GM18499 (cell line): ENCODE measurements around the gene ZNF219.

Source experiments
- ATAC-seq: cut with Tn5 transposase; IDR thresholded peaks from one replicate; pipeline ENCODE4 v1.9.1; 2021; ENCODE audit warnings: moderate number of reproducible peaks; ENCODE audit not compliant: insufficient read depth, unreplicated experiment

The ZNF219 gene

GRCh38 chr14:21088687-21089086, 9.8 kb downstream of the ZNF219 start:
- no peak for ATAC-seq

- ATAC-seq = peak; percentile 58
Observed at GRCh38 chr14:21087294-21088091, 11.0 kb downstream of the ZNF219 start.

GRCh38 chr14:21086908-21087293, 11.6 kb downstream of the ZNF219 start:
- ATAC-seq = no peak

GRCh38 chr14:21084998-21085853, 13.2 kb downstream of the ZNF219 start:
- no peak for ATAC-seq

- ATAC-seq = no peak
Observed at GRCh38 chr14:21084396-21084795, 14.1 kb downstream of the ZNF219 start.

GRCh38 chr14:21083565-21084325, 14.7 kb downstream of the ZNF219 start:
- no peak for ATAC-seq

GRCh38 chr14:21081521-21082142, 16.8 kb downstream of the ZNF219 start:
- ATAC-seq = no peak

GRCh38 chr14:21078726-21079125, 19.7 kb downstream of the ZNF219 start:
- ATAC-seq = no peak

GRCh38 chr14:21078287-21078686, 20.2 kb downstream of the ZNF219 start:
- no peak for ATAC-seq

GRCh38 chr14:21077672-21078071, 20.8 kb downstream of the ZNF219 start:
- no peak for ATAC-seq

- ATAC-seq = no peak
Observed at GRCh38 chr14:21075719-21076437, 22.6 kb downstream of the ZNF219 start.

GRCh38 chr14:21074398-21075272, 23.8 kb downstream of the ZNF219 start:
- no peak for ATAC-seq

- no peak for ATAC-seq
Observed at GRCh38 chr14:21073921-21074320, 24.5 kb downstream of the ZNF219 start.

- no peak for ATAC-seq
Observed at GRCh38 chr14:21072781-21073339, 25.6 kb downstream of the ZNF219 start.

GRCh38 chr14:21072031-21072473, 26.4 kb downstream of the ZNF219 start:
- ATAC-seq = no peak

GRCh38 chr14:21071225-21072030, 27.0 kb downstream of the ZNF219 start:
- ATAC-seq = peak; percentile 53

GRCh38 chr14:21070610-21071224, 27.7 kb downstream of the ZNF219 start:
- ATAC-seq = no peak
